Ectodermal cell (in vitro differentiated cells): ENCODE data around the gene WWOX.

Experiments
- H3K27ac ChIP-seq: 2 replicates; pipeline ENCODE4 v1.7.0; 2013; ENCODE audit warnings: mild to moderate bottlenecking, low read depth, low read length; ENCODE audit not compliant: insufficient read depth, poor library complexity, severe bottlenecking
- H3K27me3 ChIP-seq: 2 replicates; pipeline ENCODE4 v1.7.0; 2013; ENCODE audit warnings: mild to moderate bottlenecking, low read length; ENCODE audit not compliant: insufficient read depth, control insufficient read depth, poor library complexity, severe bottlenecking
- H3K36me3 ChIP-seq: one replicate; pipeline ENCODE4 v1.7.0; 2013; ENCODE audit warnings: low read length; ENCODE audit not compliant: control insufficient read depth, insufficient read depth
- H3K4me1 ChIP-seq: one replicate; pipeline ENCODE4 v1.7.0; 2013; ENCODE audit warnings: low read length; ENCODE audit not compliant: control insufficient read depth, insufficient read depth
- H3K4me3 ChIP-seq: 2 replicates; pipeline ENCODE4 v1.7.0; 2013; ENCODE audit warnings: low read depth, low read length, control low read depth; ENCODE audit not compliant: insufficient read depth
- H3K9me3 ChIP-seq: 2 replicates; pipeline ENCODE4 v1.7.0; 2013; ENCODE audit warnings: mild to moderate bottlenecking, low read length, moderate library complexity; ENCODE audit not compliant: control insufficient read depth
- WGBS, 2 experiments: methylation state at CpG; one replicate each; pipeline ENCODE4 v1.1.7; 2013; ENCODE audit warnings: missing lambda C conversion rate in 2 of 2; 5-methylcytosine and 5-hydroxymethylcytosine counted together

The WWOX gene

GRCh38 chr16:78416400-78416799, 316.9 kb downstream of the WWOX start:
- Histone ChIP-seq H3K4me1 (peaks cover 6% of the 10 kb centered on the region), H3K36me3 (no peaks in the 10 kb centered on the region), H3K27ac (no peak overlapping the region), H3K9me3 (no peaks in the 10 kb centered on the region), H3K4me3 (no peak overlapping the region), H3K27me3 (no peaks in the 10 kb centered on the region)

GRCh38 chr16:78421181-78421708, 321.8 kb downstream of the WWOX start:
- Histone ChIP-seq H3K4me3 (no peak overlapping the region), H3K4me1 (no peaks in the 10 kb centered on the region), H3K27ac (no peak overlapping the region), H3K27me3 (no peaks in the 10 kb centered on the region), H3K36me3 (no peaks in the 10 kb centered on the region), H3K9me3 (no peaks in the 10 kb centered on the region)
- WGBS, 2 experiments = 29 to 32% methylated on average over 2 to 3 of the region's 3 CpGs

- no peak overlapping the region for H3K27ac ChIP-seq
- WGBS, 2 experiments = 93 to 94% methylated on average over 4 of the region's 4 CpGs
- no peaks in the 10 kb centered on the region for H3K27me3 ChIP-seq
Observed at GRCh38 chr16:78425281-78425680, 325.8 kb downstream of the WWOX start.

GRCh38 chr16:78425891-78426510, 326.5 kb downstream of the WWOX start:
- Histone ChIP-seq H3K27me3 (no peaks in the 10 kb centered on the region), H3K9me3 (no peaks in the 10 kb centered on the region), H3K4me1 (no peaks in the 10 kb centered on the region), H3K27ac (no peak overlapping the region), H3K4me3 (no peak overlapping the region), H3K36me3 (no peaks in the 10 kb centered on the region)
- 94% methylated on average over 7 of the region's 7 CpGs for WGBS, 2 experiments

More at GRCh38 chr16:78425281-78425680, 325.8 kb downstream of the WWOX start:
- H3K4me3 ChIP-seq = no peak overlapping the region
- H3K9me3 ChIP-seq = no peaks in the 10 kb centered on the region
- no peaks in the 10 kb centered on the region for H3K4me1 ChIP-seq
- H3K36me3 ChIP-seq = no peaks in the 10 kb centered on the region

GRCh38 chr16:78428193-78428592, 328.7 kb downstream of the WWOX start:
- Histone ChIP-seq H3K4me1 (no peaks in the 10 kb centered on the region), H3K27me3 (no peaks in the 10 kb centered on the region), H3K9me3 (no peaks in the 10 kb centered on the region), H3K36me3 (no peaks in the 10 kb centered on the region), H3K27ac (no peak overlapping the region), H3K4me3 (no peak overlapping the region)
- 91 to 96% methylated on average over 3 of the region's 3 CpGs for WGBS, 2 experiments

GRCh38 chr16:78430281-78430680, 330.8 kb downstream of the WWOX start:
- no peak overlapping the region for H3K4me3 ChIP-seq
- H3K36me3 ChIP-seq = no peaks in the 10 kb centered on the region
- H3K27ac ChIP-seq = no peak overlapping the region
- H3K9me3 ChIP-seq = no peaks in the 10 kb centered on the region
- no peaks in the 10 kb centered on the region for H3K4me1 ChIP-seq
- H3K27me3 ChIP-seq = no peaks in the 10 kb centered on the region
- 94 to 98% methylated on average over 4 of the region's 4 CpGs for WGBS, 2 experiments

- H3K9me3 ChIP-seq = no peaks in the 10 kb centered on the region
- 93 to 99% methylated on average over 5 to 6 of the region's 6 CpGs for WGBS, 2 experiments
- H3K4me1 ChIP-seq = no peaks in the 10 kb centered on the region
- no peaks in the 10 kb centered on the region for H3K27me3 ChIP-seq
- no peak overlapping the region for H3K4me3 ChIP-seq
- no peaks in the 10 kb centered on the region for H3K36me3 ChIP-seq
- H3K27ac ChIP-seq = no peak overlapping the region
Observed at GRCh38 chr16:78431004-78431670, 331.7 kb downstream of the WWOX start.

GRCh38 chr16:78431701-78432100, 332.2 kb downstream of the WWOX start:
- Histone ChIP-seq H3K36me3 (no peaks in the 10 kb centered on the region), H3K27me3 (no peaks in the 10 kb centered on the region), H3K27ac (no peak overlapping the region), H3K4me1 (no peaks in the 10 kb centered on the region), H3K4me3 (no peak overlapping the region), H3K9me3 (no peaks in the 10 kb centered on the region)
- WGBS, 2 experiments = 95 to 98% methylated on average over 3 of the region's 3 CpGs

- Histone ChIP-seq H3K27me3 (no peaks in the 10 kb centered on the region), H3K27ac (no peak overlapping the region), H3K4me1 (no peaks in the 10 kb centered on the region), H3K36me3 (no peaks in the 10 kb centered on the region), H3K9me3 (no peaks in the 10 kb centered on the region), H3K4me3 (no peak overlapping the region)
- WGBS, 2 experiments = 96% methylated on average over 17 of the region's 17 CpGs
Observed at GRCh38 chr16:78432451-78432850, 333.0 kb downstream of the WWOX start.

GRCh38 chr16:78433116-78433515, 333.7 kb downstream of the WWOX start:
- Histone ChIP-seq H3K9me3 (no peaks in the 10 kb centered on the region), H3K36me3 (no peaks in the 10 kb centered on the region), H3K27me3 (no peaks in the 10 kb centered on the region), H3K4me3 (no peak overlapping the region), H3K4me1 (no peaks in the 10 kb centered on the region), H3K27ac (no peak overlapping the region)
- 100% methylated on average over 1 to 2 of the region's 2 CpGs for WGBS, 2 experiments
